ENCODE results near the gene MICOS13. TPM values are rescaled to one million over a fixed set of nuclear protein-coding genes. Genes with fewer than 3 reads are reported as not detected.
"Not testable (repeated sequence)": the region's sequence is repeated elsewhere in the genome, so short reads cannot be mapped to it uniquely, and the experiment has no call there.

Gene MICOS13
- total RNA-seq, 1 donor from 2014 or later = 64.9 TPM

- not testable (repeated sequence) for DNase-seq (ENCODE audit: extremely low read depth, low read depth, low spot score)
Measured at GRCh38 chr19:5688262-5688881, 8.1 kb upstream of the MICOS13 start.

DNA sequence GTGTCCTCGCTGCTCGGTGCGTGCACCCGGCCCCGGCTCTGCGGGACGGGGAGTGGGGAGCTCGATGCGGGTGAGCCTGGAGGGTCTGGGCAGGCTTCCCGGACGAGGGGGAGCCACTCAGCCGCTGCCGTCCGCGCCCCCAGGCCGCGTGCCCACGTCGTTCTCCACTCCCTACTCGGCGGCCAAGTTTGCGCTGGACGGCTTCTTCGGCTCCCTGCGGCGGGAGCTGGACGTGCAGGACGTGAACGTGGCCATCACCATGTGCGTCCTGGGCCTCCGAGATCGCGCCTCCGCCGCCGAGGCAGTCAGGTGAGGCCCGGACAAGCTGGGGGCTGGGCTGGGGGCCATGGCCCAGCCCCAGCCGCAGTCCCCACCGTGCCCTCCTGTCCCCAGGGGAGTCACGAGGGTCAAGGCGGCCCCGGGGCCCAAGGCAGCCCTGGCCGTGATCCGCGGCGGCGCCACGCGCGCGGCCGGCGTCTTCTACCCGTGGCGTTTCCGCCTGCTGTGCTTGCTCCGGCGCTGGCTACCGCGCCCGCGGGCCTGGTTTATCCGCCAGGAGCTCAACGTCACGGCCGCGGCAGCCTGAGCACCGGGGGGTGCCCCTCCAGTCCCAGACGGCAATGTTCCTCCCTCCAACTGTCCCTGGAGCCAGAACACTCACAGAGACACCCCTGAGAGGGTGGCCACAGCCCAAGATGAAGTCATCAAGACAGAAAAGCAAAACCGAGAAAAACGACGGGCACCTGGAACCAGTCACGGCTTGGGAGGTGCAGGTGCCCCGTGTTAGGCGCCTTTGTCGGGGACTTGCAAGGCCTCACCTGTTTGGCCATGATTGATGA lies 7.3 kb upstream of the MICOS13 start:
- no peak for DNase-seq (ENCODE audit: extremely low read depth, low read depth, low spot score)

- DNase-seq (ENCODE audit: extremely low read depth, low read depth, low spot score) = peak; percentile 34
Measured at GRCh38 chr19:5686647-5687359, 6.5 kb upstream of the MICOS13 start.

- DNase-seq (ENCODE audit: extremely low read depth, low read depth, low spot score) = no peak
Measured at GRCh38 chr19:5686326-5686646, 6.0 kb upstream of the MICOS13 start.

- no peak for DNase-seq (ENCODE audit: extremely low read depth, low read depth, low spot score)
Measured at GRCh38 chr19:5684694-5685430, 4.5 kb upstream of the MICOS13 start.

GRCh38 chr19:5683177-5683886 lies 3.0 kb upstream of the MICOS13 start:
- DNase-seq (ENCODE audit: extremely low read depth, low read depth, low spot score) = no peak

DNA sequence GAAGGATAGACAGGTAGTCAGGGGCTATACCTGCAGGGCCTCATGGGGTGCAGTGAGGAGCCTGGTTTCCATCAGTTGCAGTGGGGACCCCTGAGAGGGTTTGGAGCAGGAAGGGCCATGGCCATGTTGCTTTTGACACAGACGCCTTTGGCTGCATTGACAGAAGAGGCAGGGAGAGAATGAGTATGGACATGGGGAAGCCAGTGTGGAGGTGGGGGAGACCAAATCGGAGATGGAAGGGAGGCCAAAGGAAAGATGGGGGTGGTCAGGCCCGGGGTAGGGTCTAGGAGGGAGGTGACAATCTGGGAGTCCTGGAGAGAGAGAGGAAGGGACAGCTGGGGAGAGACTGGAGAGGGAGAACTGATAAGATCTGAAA lies 1.8 kb upstream of the MICOS13 start:
- no peak for DNase-seq (ENCODE audit: extremely low read depth, low read depth, low spot score)

- no peak for DNase-seq (ENCODE audit: extremely low read depth, low read depth, low spot score)
Measured at GRCh38 chr19:5681391-5682106, 1.2 kb upstream of the MICOS13 start.

- DNase-seq (ENCODE audit: extremely low read depth, low read depth, low spot score) = no peak
Measured at GRCh38 chr19:5680084-5680436, 256 bp downstream of the MICOS13 start.

- DNase-seq (ENCODE audit: extremely low read depth, low read depth, low spot score) = no peak
Measured at GRCh38 chr19:5679289-5680083, 830 bp downstream of the MICOS13 start.

DNA sequence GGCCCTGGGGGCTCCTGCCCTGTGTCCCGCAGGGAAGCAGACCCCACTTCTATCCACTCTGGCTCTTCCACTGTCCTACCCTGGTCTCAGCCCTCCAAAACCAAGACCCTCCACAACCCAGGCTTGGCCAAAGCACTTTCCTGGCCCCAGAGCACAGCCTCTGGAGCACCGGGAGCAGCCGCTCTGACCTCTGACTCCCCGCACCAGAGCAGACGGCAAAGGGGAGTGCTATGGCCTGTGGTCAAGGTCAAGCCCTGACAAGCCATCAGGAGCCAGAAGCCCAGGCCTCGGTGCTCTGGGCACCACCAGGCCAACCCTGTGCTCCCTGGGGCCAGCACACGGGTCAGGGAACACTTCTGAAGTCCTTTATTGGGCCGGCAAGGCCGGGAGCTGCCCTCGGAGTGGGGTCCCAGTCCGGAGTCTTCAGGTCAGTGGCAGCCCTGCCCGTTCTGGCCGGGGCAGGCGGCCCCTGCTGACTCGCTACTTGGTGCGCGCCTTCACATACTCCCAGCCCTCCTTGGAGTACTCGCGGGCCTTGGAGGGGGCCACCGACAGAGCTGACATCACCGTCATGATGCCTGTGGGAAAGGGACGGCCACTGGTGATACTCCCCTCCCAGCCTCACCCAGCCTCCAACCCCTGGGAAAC lies 2.1 kb downstream of the MICOS13 start:
- no peak for DNase-seq (ENCODE audit: extremely low read depth, low read depth, low spot score)

- no peak for DNase-seq (ENCODE audit: extremely low read depth, low read depth, low spot score)
Measured at GRCh38 chr19:5677580-5677979, 2.7 kb downstream of the MICOS13 start.

DNA sequence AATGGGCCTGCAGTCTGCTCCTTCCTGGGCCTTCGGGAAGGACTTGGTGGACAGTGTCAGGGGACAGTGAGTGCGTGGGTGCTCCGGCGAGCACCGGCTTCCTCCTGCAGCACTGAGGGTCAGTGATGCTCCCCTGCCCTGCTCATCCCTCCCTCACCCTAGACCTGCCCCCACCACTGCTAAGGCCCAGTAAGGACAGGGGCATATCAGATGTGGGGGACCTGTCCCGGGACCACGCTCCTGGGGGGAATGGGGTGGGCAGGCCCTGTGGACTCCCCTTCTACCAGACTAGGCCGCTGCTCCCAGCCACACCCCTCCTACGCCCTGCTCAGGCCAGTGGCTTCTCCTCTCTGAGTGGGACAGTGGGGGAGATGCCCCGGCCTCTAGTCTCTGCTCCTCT lies 3.2 kb downstream of the MICOS13 start:
- no peak for DNase-seq (ENCODE audit: extremely low read depth, low read depth, low spot score)

DNA sequence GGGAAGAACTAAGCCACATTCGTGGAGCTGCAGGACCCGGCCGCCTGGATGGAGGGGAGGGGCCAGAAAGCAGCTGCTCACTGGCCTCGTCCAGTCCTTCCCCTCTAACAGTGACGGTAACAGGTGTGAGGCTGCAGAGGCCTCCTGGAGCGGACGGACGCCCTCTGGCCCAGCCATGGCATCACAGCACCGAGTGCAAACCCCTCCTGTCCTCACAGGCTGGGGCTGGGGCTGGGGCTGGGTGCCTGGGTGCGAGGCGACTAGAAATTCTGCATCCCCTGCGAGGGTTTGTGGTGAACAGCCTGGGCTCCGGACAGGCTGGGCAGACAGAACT lies 3.6 kb downstream of the MICOS13 start:
- DNase-seq (ENCODE audit: extremely low read depth, low read depth, low spot score) = no peak

DNA sequence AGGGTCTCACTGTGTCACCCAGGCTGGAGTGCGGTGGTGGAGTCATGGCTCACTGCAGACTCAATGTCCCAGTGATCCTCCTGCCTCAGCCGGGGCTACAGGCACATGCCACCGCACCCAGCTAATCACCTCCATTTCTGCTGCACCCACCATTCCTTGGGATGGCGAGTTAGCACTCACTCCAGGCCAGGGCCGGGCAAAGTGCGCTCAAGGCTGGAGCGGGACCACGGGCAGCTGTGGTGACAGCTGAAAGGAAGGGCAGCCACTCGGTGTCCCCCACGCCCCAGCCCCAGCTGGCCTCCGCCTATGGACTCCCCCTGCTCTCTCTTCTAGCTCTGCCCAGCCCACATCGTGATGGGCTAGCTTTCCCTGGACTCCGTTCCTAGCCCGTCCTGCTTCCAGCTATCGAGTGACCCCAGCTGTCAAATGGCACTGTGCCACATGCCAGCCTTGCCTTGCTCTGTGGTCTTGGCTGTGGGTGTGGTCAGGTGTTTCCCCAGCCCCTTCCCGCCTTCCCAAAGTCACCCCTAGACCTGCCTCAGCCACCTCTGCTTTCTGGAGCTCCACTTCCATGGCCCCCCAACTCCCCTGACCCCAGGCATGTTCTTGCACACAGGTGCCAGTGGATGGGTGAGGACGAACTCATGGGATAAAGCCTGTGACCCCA lies 4.1 kb downstream of the MICOS13 start:
- no peak for DNase-seq (ENCODE audit: extremely low read depth, low read depth, low spot score)

DNA sequence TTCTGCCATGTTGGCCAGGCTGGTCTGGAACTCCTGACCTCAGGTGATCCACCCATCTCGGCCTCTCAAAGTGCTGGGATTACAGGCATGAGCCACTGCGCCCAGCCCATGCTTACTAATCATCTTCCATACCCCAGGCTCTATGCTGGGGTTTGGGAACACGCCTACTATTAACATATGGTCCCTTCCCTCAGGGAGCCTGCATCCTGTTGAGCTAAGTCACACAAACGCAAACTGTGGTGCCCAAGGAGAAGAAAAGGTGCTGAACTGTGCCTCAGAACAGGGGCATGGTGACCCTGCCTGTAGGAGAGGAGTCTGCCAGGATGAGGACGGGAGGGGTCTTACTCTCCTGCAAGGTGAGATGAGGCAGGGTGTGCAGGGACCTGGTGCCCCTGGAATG lies 5.6 kb downstream of the MICOS13 start:
- DNase-seq (ENCODE audit: extremely low read depth, low read depth, low spot score) = no peak

DNA sequence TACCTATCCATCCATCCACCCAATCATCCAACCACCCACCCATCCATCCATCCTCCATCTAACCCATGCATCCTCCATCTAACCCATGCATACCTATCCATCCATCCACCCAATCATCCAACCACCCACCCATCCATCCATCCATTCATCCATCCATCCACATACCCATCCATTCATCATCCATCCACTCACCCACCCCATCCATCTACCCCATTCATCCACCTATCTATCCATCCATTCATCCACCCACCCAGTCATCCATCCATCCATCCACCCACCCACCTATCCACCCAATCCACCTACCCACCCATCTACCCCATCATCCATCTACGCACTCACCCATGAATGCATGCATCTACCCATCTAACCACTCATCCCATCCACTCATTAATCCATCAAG lies 6.6 kb downstream of the MICOS13 start:
- DNase-seq (ENCODE audit: extremely low read depth, low read depth, low spot score) = no peak

GRCh38 chr19:5672708-5673459 lies 7.4 kb downstream of the MICOS13 start:
- no peak for DNase-seq (ENCODE audit: extremely low read depth, low read depth, low spot score)
